NCI-H748 (cell line): Measurements from ENCODE around the gene CT45A2.
"Not testable (repeated sequence)": the region's sequence is repeated elsewhere in the genome, so short reads cannot be mapped to it uniquely, and the experiment has no call there.

Experiments
- DNase-seq: peaks from one replicate; lab custom pipeline; 2025; ENCODE audit not compliant: unreplicated experiment; lab: John Stamatoyannopoulos, UW

CT45A2 gene, protein sequence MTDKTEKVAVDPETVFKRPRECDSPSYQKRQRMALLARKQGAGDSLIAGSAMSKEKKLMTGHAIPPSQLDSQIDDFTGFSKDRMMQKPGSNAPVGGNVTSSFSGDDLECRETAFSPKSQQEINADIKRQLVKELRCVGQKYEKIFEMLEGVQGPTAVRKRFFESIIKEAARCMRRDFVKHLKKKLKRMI

DNA sequence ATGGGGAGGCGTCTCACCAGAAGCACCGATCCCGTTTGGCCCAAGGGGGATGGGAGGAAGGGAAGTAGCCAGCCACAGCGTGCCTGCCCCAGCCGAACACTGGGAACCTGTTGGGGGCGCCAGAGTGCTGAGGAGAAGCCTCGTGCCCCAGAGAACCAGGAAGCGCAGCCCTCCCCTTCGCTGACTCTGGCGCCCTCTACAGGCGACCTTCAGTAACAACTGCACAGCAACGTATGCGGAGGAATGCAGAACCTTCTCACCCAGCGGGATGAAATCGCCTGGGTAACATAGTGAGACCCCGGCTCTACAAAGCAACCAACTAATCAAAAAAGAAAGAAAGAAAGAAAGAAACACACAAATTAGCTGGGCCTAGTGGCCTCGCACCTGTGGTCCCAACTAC, at the start of gene CT45A2:
Gene CT45A2, minus strand, starts transcription at position 101 of the 400 bp plus-strand sequence. CDS start 3,747 bp downstream, outside the sequence.
- DNase-seq: not testable (repeated sequence)

DNA sequence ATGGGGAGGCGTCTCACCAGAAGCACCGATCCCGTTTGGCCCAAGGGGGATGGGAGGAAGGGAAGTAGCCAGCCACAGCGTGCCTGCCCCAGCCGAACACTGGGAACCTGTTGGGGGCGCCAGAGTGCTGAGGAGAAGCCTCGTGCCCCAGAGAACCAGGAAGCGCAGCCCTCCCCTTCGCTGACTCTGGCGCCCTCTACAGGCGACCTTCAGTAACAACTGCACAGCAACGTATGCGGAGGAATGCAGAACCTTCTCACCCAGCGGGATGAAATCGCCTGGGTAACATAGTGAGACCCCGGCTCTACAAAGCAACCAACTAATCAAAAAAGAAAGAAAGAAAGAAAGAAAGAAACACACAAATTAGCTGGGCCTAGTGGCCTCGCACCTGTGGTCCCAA, 34.6 kb upstream of the CT45A2 start, which contains the start of gene CT45A8:
Gene CT45A8, minus strand, starts transcription at position 101 of the 400 bp plus-strand sequence. CDS start 3,755 bp downstream, outside the sequence.
- not testable (repeated sequence) for DNase-seq

DNA sequence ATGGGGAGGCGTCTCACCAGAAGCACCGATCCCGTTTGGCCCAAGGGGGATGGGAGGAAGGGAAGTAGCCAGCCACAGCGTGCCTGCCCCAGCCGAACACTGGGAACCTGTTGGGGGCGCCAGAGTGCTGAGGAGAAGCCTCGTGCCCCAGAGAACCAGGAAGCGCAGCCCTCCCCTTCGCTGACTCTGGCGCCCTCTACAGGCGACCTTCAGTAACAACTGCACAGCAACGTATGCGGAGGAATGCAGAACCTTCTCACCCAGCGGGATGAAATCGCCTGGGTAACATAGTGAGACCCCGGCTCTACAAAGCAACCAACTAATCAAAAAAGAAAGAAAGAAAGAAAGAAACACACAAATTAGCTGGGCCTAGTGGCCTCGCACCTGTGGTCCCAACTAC, 17.4 kb upstream of the CT45A2 start, which contains the start of gene CT45A7:
Gene CT45A7, minus strand, starts transcription at position 101 of the 400 bp plus-strand sequence. CDS start 3,747 bp downstream, outside the sequence.
- DNase-seq: not testable (repeated sequence)

DNA sequence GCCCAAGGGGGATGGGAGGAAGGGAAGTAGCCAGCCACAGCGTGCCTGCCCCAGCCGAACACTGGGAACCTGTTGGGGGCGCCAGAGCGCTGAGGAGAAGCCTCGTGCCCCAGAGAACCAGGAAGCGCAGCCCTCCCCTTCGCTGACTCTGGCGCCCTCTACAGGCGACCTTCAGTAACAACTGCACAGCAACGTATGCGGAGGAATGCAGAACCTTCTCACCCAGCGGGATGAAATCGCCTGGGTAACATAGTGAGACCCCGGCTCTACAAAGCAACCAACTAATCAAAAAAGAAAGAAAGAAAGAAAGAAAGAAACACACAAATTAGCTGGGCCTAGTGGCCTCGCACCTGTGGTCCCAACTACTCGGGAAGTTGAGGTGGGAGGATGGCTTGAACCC, 17.1 kb downstream of the CT45A2 start, which contains the start of gene CT45A6:
Gene CT45A6, minus strand, starts transcription at position 101 of the 400 bp plus-strand sequence. CDS start 3,794 bp downstream, outside the sequence.
- not testable (repeated sequence) for DNase-seq

DNA sequence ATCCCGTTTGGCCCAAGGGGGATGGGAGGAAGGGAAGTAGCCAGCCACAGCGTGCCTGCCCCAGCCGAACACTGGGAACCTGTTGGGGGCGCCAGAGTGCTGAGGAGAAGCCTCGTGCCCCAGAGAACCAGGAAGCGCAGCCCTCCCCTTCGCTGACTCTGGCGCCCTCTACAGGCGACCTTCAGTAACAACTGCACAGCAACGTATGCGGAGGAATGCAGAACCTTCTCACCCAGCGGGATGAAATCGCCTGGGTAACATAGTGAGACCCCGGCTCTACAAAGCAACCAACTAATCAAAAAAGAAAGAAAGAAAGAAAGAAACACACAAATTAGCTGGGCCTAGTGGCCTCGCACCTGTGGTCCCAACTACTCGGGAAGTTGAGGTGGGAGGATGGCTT, 34.4 kb downstream of the CT45A2 start, which contains the start of gene CT45A5:
Gene CT45A5, minus strand, starts transcription at position 101 of the 400 bp plus-strand sequence. CDS start 3,774 bp downstream, outside the sequence.
- DNase-seq: not testable (repeated sequence)

DNA sequence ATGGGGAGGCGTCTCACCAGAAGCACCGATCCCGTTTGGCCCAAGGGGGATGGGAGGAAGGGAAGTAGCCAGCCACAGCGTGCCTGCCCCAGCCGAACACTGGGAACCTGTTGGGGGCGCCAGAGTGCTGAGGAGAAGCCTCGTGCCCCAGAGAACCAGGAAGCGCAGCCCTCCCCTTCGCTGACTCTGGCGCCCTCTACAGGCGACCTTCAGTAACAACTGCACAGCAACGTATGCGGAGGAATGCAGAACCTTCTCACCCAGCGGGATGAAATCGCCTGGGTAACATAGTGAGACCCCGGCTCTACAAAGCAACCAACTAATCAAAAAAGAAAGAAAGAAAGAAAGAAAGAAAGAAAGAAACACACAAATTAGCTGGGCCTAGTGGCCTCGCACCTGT, 51.7 kb downstream of the CT45A2 start, which contains the start of gene CT45A3:
Gene CT45A3, minus strand, starts transcription at position 101 of the 400 bp plus-strand sequence. CDS start 3,747 bp downstream, outside the sequence.
- not testable (repeated sequence) for DNase-seq
